GM12878 (cell line): ENCODE results near the gene QRFP. TPM values are rescaled to one million over a fixed set of nuclear protein-coding genes. Genes with fewer than 3 reads are reported as not detected.

Experiments
- ATAC-seq: fragments of 200-7000 bp; cut with Tn5 transposase; 3 replicates; pipeline ENCODE4 v1.9.1; 2020; ENCODE audit warnings: mild to moderate bottlenecking, moderate library complexity
- BruUV-seq: library from RNA; stranded (reverse); fragments of 400-500 nt; replicated peaks from 2 replicates; lab custom pipeline; 2021; lab: Mats Ljungman, UMichigan
- CTCF ChIA-PET: fragments of 300-600 bp; sonication (Branson Sonifier 250); formaldehyde crosslinking; extraction: SDS; loops from one replicate; lab custom pipeline; 2021; ENCODE audit warnings: inconsistent platforms; lab: Yijun Ruan, JAX
- POLR2A ChIA-PET: fragments of 350-600 bp; formaldehyde crosslinking; extraction: SDS; loops from one replicate; lab custom pipeline; 2021; ENCODE audit warnings: inconsistent platforms; lab: Charles Lee
- RAD21 ChIA-PET: fragments of 300-600 bp; sonication (Branson Sonifier 250); formaldehyde crosslinking; loops from one replicate; lab custom pipeline; 2023; ENCODE audit warnings: antibody characterized with exemption; ENCODE audit not compliant: unreplicated experiment; lab: Charles Lee
- SMC1A ChIA-PET: fragments of 300-600 bp; sonication (Branson Sonifier 250); formaldehyde crosslinking; loops from one replicate; lab custom pipeline; 2023; ENCODE audit not compliant: unreplicated experiment, uncharacterized antibody; lab: Charles Lee
- DNase-seq: peaks from one replicate; pipeline ENCODE4 v3.0.0-alpha.2; 2011; ENCODE audit warnings: low read depth, low spot score
- FAIRE-seq: peaks from 3 replicates; lab custom pipeline; 2011; peaks lifted over from hg19 to GRCh38; lab: Jason Lieb, UNC
- H2AFZ ChIP-seq: 2 replicates; pipeline ENCODE4 v1.6.0; 2011; ENCODE audit warnings: low read depth, low read length, control low read depth; ENCODE audit not compliant: control insufficient read depth
- H3K27ac ChIP-seq: 2 replicates; pipeline ENCODE4 v1.5.1; 2011; ENCODE audit warnings: control low read depth; ENCODE audit not compliant: control insufficient read depth, insufficient read depth
- H3K27me3 ChIP-seq, 2 experiments: replicated peaks in 1 of 2; 2 replicates each; pipeline versions ENCODE4 v1.6.0 to v1.6.1; 2011; ENCODE audit warnings: low read length in 1 of 2; ENCODE audit not compliant: control insufficient read depth in 2 of 2, insufficient read depth in 2 of 2
- H3K36me3 ChIP-seq, 2 experiments: 2 replicates each; pipeline ENCODE4 v1.5.1; 2011; ENCODE audit warnings: low read length in 1 of 2; ENCODE audit not compliant: control insufficient read depth in 2 of 2, insufficient read depth in 2 of 2
- H3K4me1 ChIP-seq: 2 replicates; pipeline ENCODE4 v1.6.1; 2011; ENCODE audit warnings: mild to moderate bottlenecking, low read length, moderate library complexity, mixed read lengths; ENCODE audit not compliant: control insufficient read depth, insufficient read depth
- H3K4me2 ChIP-seq: 2 replicates; pipeline ENCODE4 v1.6.0; 2011; ENCODE audit warnings: control low read depth; ENCODE audit not compliant: control insufficient read depth, insufficient read depth
- H3K4me3 ChIP-seq: fragments of 200-600 bp; sonication (generic); 2 replicates; pipeline ENCODE4 v1.5.1; 2016
- H3K79me2 ChIP-seq: 2 replicates; pipeline ENCODE4 v1.6.0; 2011; ENCODE audit warnings: low read length; ENCODE audit not compliant: control insufficient read depth, insufficient read depth
- H3K9ac ChIP-seq: 2 replicates; pipeline ENCODE4 v1.8.0; 2011; ENCODE audit warnings: low read length, control low read depth, mixed read lengths; ENCODE audit not compliant: control insufficient read depth, insufficient read depth
- H3K9me3 ChIP-seq: replicated peaks from 3 replicates; pipeline ENCODE4 v1.5.1; 2011; ENCODE audit warnings: mild to moderate bottlenecking, low read length; ENCODE audit not compliant: control insufficient read depth, insufficient read depth
- H4K20me1 ChIP-seq: 2 replicates; pipeline ENCODE4 v1.6.0; 2011; ENCODE audit not compliant: control insufficient read depth, insufficient read depth
- CBX5 ChIP-seq: sonication (generic); IDR thresholded peaks from 2 replicates; pipeline ENCODE4 v1.6.1; 2016; ENCODE audit warnings: low read depth, moderate library complexity, mild to moderate bottlenecking, inconsistent platforms
- HDGF ChIP-seq: fragments of 450-650 bp; IDR thresholded peaks from 2 replicates; pipeline ENCODE4 v1.6.1; 2016; ENCODE audit warnings: antibody characterized with exemption
- POLR2AphosphoS5 ChIP-seq: IDR thresholded peaks from 2 replicates; pipeline ENCODE4 v1.6.1; 2011; ENCODE audit warnings: mild to moderate bottlenecking, low read length, inconsistent platforms
- RAD51 ChIP-seq: fragments of 450-650 bp; IDR thresholded peaks from 2 replicates; pipeline ENCODE4 v1.6.1; 2016; ENCODE audit warnings: moderate library complexity, mild to moderate bottlenecking, inconsistent platforms
- RBBP5 ChIP-seq: fragments of 200-600 bp; sonication (generic); conservative IDR thresholded peaks from 2 replicates; pipeline ENCODE4 v1.6.1; 2016
- SUPT20H ChIP-seq: IDR thresholded peaks from 2 replicates; pipeline ENCODE4 v1.6.1; 2011; ENCODE audit warnings: low read depth, mild to moderate bottlenecking, low read length, moderate library complexity, borderline replicate concordance; ENCODE audit not compliant: control insufficient read depth
- TBL1XR1 ChIP-seq: IDR thresholded peaks from 2 replicates; pipeline ENCODE4 v1.6.1; 2012; ENCODE audit warnings: low read depth, low read length, improper control_type of control experiment
- WRNIP1 ChIP-seq: IDR thresholded peaks from 2 replicates; pipeline ENCODE4 v1.6.1; 2011; ENCODE audit warnings: low read depth, low read length, improper control_type of control experiment, borderline replicate concordance
- ZSCAN29 ChIP-seq: fragments of 450-650 bp; IDR thresholded peaks from 2 replicates; pipeline ENCODE4 v1.6.1; 2017; ENCODE audit warnings: mild to moderate bottlenecking, moderate library complexity
- WGBS: methylation state at CpG from one replicate; pipeline ENCODE4 v1.1.6; 2016; ENCODE audit warnings: low lambda C conversion rate; ENCODE audit not compliant: insufficient replicate concordance, insufficient coverage; ENCODE audit errors: missing lambda C conversion rate; 5-methylcytosine and 5-hydroxymethylcytosine counted together
- in situ Hi-C: fragments of 300-500 bp; cut with MboI; formaldehyde crosslinking; loops from 9 replicates; pipeline ENCODE4 v1.14.3; 2018; ENCODE audit warnings: mixed read lengths
- intact Hi-C: fragments of 100-400 bp; cut with micrococcal nuclease; formaldehyde crosslinking; loops from one replicate; pipeline ENCODE4 v1.14.2; 2022; ENCODE audit not compliant: unreplicated experiment
- polyA plus RNA-seq, 11 experiments: library from polyadenylated mRNA; depleted of rRNA in 4 of 11; unstranded in 6 of 11; stranded (reverse) in 5 of 11; fragments of >200 nt; fragmentation: Nextera tagmentation in 4 of 11; fragmentation: Illumina TruSeq in 1 of 11; extraction: Ambion mirVana in 4 of 11; extraction: Trizol in 1 of 11; gene quantifications; 1 replicate in 1 of 11; 2 replicates in 10 of 11; pipeline versions ENCODE4 v1.2.1 to v1.2.3, GENCODE V29; 2011 to 2016; ENCODE audit warnings: inconsistent platforms in 2 of 11, missing spikeins in 2 of 11, low read depth in 1 of 11
- total RNA-seq, 4 experiments: library from RNA; depleted of rRNA in 3 of 4; stranded (reverse); fragments of >200 nt in 3 of 4; fragmentation: Illumina TruSeq in 1 of 4; extraction: Trizol in 1 of 4; gene quantifications; 2 replicates each; pipeline versions ENCODE4 v1.2.1 to v1.2.3, GENCODE V29; 2013 to 2021
- TF ChIP-seq, protein P1 (sequence below): IDR thresholded peaks from 2 replicates; pipeline ENCODE4 v1.6.1; 2011; ENCODE audit warnings: low read depth, low read length, improper control_type of control experiment, borderline replicate concordance
- TF ChIP-seq, protein P2 (sequence below): fragments of 450-650 bp; IDR thresholded peaks from 2 replicates; pipeline ENCODE4 v1.6.1; 2018; ENCODE audit warnings: mild to moderate bottlenecking, low read depth, moderate library complexity; ENCODE audit not compliant: partially characterized antibody
- TF ChIP-seq, protein P3 (sequence below): IDR thresholded peaks from 2 replicates; pipeline ENCODE4 v1.6.1; 2012; ENCODE audit warnings: improper control_type of control experiment, low read depth, low read length; ENCODE audit not compliant: insufficient replicate concordance

The QRFP gene
- total and polyA plus RNA-seq, 10 of the 15 experiments (the other 5 are each of a cell fraction or from before 2014, with no cell fraction given) = not detected

DNA sequence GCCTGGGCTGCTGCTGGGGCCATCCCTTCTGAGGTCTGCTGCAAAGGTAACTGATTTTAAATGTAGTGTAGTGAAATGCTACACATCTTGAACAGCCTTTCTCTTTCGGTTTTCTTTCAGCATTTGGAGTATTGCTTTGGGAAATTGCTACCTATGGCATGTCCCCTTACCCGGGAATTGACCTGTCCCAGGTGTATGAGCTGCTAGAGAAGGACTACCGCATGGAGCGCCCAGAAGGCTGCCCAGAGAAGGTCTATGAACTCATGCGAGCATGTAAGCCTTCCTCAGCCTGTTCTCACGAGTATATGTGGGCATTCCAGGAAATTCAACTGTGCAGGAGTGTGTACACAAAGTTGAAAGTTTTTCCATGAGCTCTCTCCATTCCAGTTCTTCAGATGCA lies 18.3 kb downstream of the QRFP start (continued):
- no peak for TF ChIP-seq WRNIP1
- TF ChIP-seq, protein P1, sequence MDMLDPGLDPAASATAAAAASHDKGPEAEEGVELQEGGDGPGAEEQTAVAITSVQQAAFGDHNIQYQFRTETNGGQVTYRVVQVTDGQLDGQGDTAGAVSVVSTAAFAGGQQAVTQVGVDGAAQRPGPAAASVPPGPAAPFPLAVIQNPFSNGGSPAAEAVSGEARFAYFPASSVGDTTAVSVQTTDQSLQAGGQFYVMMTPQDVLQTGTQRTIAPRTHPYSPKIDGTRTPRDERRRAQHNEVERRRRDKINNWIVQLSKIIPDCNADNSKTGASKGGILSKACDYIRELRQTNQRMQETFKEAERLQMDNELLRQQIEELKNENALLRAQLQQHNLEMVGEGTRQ = no peak
- TF ChIP-seq SUPT20H = no peak
- TF ChIP-seq, protein P2, sequence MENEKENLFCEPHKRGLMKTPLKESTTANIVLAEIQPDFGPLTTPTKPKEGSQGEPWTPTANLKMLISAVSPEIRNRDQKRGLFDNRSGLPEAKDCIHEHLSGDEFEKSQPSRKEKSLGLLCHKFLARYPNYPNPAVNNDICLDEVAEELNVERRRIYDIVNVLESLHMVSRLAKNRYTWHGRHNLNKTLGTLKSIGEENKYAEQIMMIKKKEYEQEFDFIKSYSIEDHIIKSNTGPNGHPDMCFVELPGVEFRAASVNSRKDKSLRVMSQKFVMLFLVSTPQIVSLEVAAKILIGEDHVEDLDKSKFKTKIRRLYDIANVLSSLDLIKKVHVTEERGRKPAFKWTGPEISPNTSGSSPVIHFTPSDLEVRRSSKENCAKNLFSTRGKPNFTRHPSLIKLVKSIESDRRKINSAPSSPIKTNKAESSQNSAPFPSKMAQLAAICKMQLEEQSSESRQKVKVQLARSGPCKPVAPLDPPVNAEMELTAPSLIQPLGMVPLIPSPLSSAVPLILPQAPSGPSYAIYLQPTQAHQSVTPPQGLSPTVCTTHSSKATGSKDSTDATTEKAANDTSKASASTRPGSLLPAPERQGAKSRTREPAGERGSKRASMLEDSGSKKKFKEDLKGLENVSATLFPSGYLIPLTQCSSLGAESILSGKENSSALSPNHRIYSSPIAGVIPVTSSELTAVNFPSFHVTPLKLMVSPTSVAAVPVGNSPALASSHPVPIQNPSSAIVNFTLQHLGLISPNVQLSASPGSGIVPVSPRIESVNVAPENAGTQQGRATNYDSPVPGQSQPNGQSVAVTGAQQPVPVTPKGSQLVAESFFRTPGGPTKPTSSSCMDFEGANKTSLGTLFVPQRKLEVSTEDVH = no peak

DNA sequence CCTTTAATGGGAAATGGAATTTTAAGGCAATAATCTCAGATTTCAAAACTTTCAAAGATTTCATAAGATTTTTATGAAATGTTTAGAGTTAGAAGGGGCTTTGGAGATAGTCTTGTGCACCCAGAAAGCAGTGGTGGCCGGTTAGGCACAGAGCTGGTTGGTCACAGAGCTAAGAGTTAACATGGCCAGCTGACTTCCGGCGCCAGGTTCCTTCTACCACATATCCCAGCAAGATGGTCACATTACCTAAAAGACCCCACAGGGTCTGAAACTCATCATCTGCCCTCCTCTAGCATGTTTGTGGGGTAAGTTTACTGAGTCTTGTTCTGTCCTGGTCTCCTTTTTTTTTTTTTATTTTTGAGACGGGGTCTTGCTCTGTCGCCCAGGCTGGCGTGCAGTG lies 19.3 kb downstream of the QRFP start:
- Histone ChIP-seq H3K4me2 (no peak overlapping the region), H3K9me3 (no peaks in the 10 kb centered on the region), H3K9ac (no peak overlapping the region), H3K36me3 (peaks cover 38 to 41% of the 10 kb centered on the region in 2 experiments), H3K27me3 (no peaks in the 10 kb centered on the region), H3K4me1 (no peaks in the 10 kb centered on the region), H3K27ac (no peak overlapping the region), H3K79me2 (no peaks in the 10 kb centered on the region), H4K20me1 (no peaks in the 10 kb centered on the region; the same call in 1 of the 2 replicates), H3K4me3 (no peak overlapping the region), H2AFZ (no peak overlapping the region)
- FAIRE-seq (no peak), DNase-seq (no peak), ATAC-seq (no peak)
- intact Hi-C loops (no loop called here), in situ Hi-C loops (no loop called here)
- CTCF ChIA-PET = interaction anchor here (1.0 to 1.6 kb wide), 3 partner anchors 11 to 171 kb away, joined by 3 to 4 read pairs (median 4); no protein-coding TSS in a partner anchor
- WGBS = 100% methylated on average over 3 of the region's 6 CpGs
- no TSS peak for BruUV-seq
- SMC1A ChIA-PET = no interaction called here
- RAD21 ChIA-PET = no interaction called here
- POLR2A ChIA-PET = interaction anchor here (0.7 kb wide), 1 partner anchor 188 kb away, joined by 3 read pairs; no protein-coding TSS in a partner anchor
- TF ChIP-seq RAD51 = no peak
- no peak for TF ChIP-seq CBX5
- TF ChIP-seq TBL1XR1 = no peak
- no peak for TF ChIP-seq ZSCAN29
- TF ChIP-seq, protein P3, sequence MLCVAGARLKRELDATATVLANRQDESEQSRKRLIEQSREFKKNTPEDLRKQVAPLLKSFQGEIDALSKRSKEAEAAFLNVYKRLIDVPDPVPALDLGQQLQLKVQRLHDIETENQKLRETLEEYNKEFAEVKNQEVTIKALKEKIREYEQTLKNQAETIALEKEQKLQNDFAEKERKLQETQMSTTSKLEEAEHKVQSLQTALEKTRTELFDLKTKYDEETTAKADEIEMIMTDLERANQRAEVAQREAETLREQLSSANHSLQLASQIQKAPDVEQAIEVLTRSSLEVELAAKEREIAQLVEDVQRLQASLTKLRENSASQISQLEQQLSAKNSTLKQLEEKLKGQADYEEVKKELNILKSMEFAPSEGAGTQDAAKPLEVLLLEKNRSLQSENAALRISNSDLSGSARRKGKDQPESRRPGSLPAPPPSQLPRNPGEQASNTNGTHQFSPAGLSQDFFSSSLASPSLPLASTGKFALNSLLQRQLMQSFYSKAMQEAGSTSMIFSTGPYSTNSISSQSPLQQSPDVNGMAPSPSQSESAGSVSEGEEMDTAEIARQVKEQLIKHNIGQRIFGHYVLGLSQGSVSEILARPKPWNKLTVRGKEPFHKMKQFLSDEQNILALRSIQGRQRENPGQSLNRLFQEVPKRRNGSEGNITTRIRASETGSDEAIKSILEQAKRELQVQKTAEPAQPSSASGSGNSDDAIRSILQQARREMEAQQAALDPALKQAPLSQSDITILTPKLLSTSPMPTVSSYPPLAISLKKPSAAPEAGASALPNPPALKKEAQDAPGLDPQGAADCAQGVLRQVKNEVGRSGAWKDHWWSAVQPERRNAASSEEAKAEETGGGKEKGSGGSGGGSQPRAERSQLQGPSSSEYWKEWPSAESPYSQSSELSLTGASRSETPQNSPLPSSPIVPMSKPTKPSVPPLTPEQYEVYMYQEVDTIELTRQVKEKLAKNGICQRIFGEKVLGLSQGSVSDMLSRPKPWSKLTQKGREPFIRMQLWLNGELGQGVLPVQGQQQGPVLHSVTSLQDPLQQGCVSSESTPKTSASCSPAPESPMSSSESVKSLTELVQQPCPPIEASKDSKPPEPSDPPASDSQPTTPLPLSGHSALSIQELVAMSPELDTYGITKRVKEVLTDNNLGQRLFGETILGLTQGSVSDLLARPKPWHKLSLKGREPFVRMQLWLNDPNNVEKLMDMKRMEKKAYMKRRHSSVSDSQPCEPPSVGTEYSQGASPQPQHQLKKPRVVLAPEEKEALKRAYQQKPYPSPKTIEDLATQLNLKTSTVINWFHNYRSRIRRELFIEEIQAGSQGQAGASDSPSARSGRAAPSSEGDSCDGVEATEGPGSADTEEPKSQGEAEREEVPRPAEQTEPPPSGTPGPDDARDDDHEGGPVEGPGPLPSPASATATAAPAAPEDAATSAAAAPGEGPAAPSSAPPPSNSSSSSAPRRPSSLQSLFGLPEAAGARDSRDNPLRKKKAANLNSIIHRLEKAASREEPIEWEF = no peak
- no peak for TF ChIP-seq POLR2AphosphoS5
- no peak for TF ChIP-seq HDGF
- TF ChIP-seq RBBP5 = no peak
